GM12875 (cell line): ENCODE data around the gene KIR3DL2.

ENCODE experiments used
- H3K4me3 ChIP-seq: one replicate; pipeline ENCODE4 v1.5.1; 2011; ENCODE audit warnings: low read depth, low read length, control low read depth
- TF ChIP-seq, protein P1 (sequence below): IDR thresholded peaks from 2 replicates; pipeline ENCODE4 v1.5.1; 2011; ENCODE audit warnings: low read depth, mild to moderate bottlenecking, control low read depth, inconsistent platforms, low read length, moderate library complexity, borderline replicate concordance; ENCODE audit not compliant: insufficient read depth

KIR3DL2 gene

DNA sequence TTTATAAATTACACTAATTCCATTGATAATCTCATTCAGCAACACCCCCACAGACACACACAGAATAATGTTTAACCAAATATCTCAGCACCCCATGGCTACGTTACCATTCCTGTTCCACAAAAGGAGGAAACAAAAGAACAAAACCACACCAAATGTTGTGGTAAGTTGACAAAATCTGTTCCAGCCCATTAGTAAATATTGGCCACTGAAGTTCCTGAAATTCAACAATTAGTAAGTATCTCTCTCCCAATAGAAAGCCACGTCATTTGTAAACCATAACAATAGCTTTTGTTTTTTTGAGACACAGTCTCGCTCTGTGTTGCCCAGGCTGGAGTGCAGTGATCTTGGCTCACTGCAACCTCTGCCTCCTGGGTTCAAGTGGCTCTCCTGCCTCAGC is 21.5 kb downstream of the KIR3DL2 start:
- TF ChIP-seq, protein P1, sequence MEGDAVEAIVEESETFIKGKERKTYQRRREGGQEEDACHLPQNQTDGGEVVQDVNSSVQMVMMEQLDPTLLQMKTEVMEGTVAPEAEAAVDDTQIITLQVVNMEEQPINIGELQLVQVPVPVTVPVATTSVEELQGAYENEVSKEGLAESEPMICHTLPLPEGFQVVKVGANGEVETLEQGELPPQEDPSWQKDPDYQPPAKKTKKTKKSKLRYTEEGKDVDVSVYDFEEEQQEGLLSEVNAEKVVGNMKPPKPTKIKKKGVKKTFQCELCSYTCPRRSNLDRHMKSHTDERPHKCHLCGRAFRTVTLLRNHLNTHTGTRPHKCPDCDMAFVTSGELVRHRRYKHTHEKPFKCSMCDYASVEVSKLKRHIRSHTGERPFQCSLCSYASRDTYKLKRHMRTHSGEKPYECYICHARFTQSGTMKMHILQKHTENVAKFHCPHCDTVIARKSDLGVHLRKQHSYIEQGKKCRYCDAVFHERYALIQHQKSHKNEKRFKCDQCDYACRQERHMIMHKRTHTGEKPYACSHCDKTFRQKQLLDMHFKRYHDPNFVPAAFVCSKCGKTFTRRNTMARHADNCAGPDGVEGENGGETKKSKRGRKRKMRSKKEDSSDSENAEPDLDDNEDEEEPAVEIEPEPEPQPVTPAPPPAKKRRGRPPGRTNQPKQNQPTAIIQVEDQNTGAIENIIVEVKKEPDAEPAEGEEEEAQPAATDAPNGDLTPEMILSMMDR: no peak
- no peak overlapping the region for H3K4me3 ChIP-seq

DNA sequence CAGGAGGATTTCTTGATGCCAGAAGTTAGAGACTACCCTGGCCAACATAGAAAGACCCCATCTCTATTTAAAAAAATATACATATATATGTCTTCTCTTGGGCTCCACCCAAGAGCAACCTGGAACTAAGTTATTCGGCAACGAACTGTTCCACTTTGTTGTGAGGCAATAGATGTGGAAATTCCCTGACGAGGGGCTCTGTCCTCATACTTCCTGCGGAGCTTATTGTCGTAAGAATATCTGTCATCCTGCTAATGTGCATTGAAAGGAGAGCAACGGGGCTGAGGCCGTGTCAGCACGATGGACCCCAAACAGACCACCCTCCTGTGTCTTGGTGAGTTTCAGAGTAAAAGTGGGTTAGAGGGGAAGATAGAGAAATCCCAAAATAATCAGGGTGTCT is 23.7 kb downstream of the KIR3DL2 start, which contains the start of gene FCAR:
Gene FCAR, plus strand, starts transcription at position 246 of the 400 bp plus-strand sequence. Its CDS starts 55 bp downstream, at position 301.
- TF ChIP-seq, protein P1: no peak
- no peak within 1 kb of the TSS for H3K4me3 ChIP-seq

DNA sequence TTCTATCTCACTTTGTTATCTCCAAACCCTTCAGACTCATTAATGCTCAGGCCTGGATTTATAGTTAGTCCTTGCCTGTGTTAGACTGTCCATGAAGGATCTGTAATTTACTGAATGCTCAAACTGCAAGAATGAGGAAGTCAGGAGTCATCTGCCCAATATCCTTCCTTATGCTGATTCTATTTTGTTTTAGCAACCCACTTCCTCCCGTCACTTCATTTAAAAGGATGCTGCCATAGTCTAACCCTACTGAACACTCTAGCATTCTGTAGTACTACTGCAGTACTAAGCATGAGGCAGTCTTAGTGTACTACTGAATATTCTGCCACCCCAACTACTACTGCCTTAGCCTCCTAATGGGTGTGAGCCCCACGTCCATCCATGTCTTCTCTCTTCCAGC is 25.3 kb downstream of the KIR3DL2 start:
- TF ChIP-seq, protein P1: no peak
- H3K4me3 ChIP-seq: no peak overlapping the region

DNA sequence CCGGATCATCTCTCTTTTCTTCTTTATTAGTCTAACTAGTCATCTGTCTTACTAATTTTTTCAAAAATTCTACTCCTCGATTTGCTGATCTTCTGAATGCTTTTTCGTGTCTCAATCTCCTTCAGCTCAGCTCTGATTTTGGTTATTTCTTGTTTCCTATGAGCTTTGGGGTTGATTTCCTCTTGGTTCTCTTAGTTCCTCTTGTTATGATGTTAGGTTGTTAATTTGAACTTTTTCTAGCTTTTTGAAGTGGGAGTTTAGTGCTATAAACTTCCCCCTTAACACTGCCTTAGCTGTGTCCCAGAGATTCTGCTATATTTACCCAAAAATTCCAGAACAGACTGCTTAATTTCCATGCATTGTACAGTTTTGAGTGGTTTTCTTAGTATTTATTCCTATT is 27.2 kb downstream of the KIR3DL2 start:
- no peak overlapping the region for H3K4me3 ChIP-seq
- TF ChIP-seq, protein P1: no peak

DNA sequence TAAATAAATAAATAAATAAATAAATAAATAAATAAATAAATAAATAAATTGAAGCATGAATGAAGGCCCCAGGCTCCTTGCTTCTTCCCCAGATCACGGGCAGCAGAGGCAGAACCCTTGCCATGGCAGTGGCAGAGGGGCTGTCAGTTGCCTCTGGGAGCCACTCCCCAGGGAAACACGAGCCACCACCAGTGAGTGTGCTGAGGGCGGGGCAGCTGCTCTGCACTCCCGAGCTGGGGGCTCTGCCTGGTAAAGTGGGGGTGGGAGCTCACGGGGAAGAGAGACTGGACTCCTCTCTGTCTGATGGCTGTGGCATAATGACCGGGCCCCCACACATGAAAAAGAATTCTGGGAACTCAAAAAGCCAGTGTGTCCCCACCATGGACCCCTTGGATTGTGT is 31.6 kb downstream of the KIR3DL2 start:
- no peak overlapping the region for H3K4me3 ChIP-seq
- TF ChIP-seq, protein P1: no peak

DNA sequence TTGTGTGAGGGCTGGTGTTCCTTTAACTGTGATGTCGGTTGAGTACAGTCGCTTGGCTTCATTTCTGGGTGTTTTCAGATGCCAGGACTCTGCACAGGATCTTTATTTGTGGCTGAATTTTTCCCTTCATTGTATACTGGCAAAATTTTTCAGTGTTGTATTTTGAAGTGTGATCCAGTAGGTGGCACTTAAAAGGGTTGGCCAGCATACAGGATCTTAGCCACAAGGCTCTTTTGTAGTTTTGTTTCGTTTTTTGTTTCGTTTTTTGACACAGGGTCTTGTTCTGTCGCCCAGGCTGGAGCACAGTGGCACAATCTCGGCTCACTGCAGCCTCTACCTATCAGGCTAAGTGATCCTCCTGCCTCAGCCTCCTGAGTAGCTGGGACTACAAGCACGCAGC is 32.5 kb downstream of the KIR3DL2 start:
- TF ChIP-seq, protein P1: peak; percentile 33; the same call in 1 of the 2 replicates
- no peak overlapping the region for H3K4me3 ChIP-seq

DNA sequence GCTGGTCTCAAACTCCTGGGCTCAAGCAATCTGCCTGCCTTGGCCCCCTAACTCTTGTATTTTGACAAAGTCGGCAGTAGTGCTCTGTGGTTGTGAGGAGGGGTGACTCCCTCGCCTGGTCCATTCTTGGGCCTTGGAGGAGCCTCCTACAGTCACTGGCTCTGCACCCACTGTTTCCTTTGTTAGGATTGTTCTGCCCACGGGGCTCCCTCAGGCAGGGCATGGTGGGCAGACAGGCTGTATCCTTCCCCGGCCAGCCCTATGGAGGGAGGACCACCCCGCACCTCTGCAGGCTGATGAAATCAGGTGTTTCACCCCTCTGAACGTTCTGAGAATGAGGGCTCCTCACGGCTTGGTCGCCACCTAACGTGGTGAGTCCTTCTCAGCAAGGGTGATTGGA is 33.0 kb downstream of the KIR3DL2 start:
- TF ChIP-seq, protein P1: no peak
- H3K4me3 ChIP-seq: no peak overlapping the region
